ENCODE measurements around the gene ANXA6. TPM values are rescaled to one million over a fixed set of nuclear protein-coding genes. Genes with fewer than 3 reads are reported as not detected.

ANXA6 gene
- polyA plus RNA-seq, 1 donor, result 112 TPM

DNA sequence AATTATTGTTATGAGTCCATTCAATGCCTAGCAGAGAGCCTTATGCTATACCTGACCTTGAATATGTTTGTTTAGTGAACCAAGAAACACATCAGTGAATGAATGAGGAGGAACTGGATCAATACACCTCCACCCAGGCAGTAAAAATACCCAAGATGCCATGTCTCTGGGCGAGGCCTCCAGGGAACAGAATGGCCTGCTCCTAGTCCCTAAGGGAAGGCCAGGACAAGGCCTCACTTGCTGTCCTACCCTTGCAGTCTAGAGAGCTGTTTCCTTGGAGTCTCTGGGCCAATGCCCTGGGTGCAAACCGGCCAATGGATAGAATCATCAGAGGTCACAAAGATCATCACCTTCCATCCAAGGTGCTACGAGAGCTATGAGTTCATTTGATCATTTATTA lies 102.9 kb downstream of the ANXA6 start:
- no peaks in the 10 kb centered on the region for H3K27me3 ChIP-seq (ENCODE audit: control insufficient read depth, insufficient read depth, low read length)
- WGBS (ENCODE audit: insufficient coverage, low lambda C conversion rate), result no CpG with 5 or more reads among the region's 3 CpGs
- DNase-seq, result peak in 1 of 2 donors; percentile 67
- no peak overlapping the region for H3K27ac ChIP-seq (ENCODE audit: low read length)
- no peak overlapping the region for H3K4me3 ChIP-seq (ENCODE audit: low read length)
- H3K36me3 ChIP-seq (ENCODE audit: control insufficient read depth, insufficient read depth, low read length), result peaks cover 81% of the 10 kb centered on the region
- peaks cover 5% of the 10 kb centered on the region for H3K4me1 ChIP-seq (ENCODE audit: control insufficient read depth, insufficient read depth, low read length)
- no peaks in the 10 kb centered on the region for H3K9me3 ChIP-seq (ENCODE audit: control insufficient read depth, low read depth, low read length)

GRCh38 chr5:151053796-151054462 lies 103.7 kb downstream of the ANXA6 start:
- WGBS (ENCODE audit: insufficient coverage, low lambda C conversion rate), result no CpG with 5 or more reads among the region's 4 CpGs
- no peak overlapping the region for H3K4me3 ChIP-seq (ENCODE audit: low read length)
- H3K27ac ChIP-seq (ENCODE audit: low read length), result no peak overlapping the region
- peaks cover 5% of the 10 kb centered on the region for H3K4me1 ChIP-seq (ENCODE audit: control insufficient read depth, insufficient read depth, low read length)
- DNase-seq, result no peak
- H3K27me3 ChIP-seq (ENCODE audit: control insufficient read depth, insufficient read depth, low read length), result no peaks in the 10 kb centered on the region
- no peaks in the 10 kb centered on the region for H3K9me3 ChIP-seq (ENCODE audit: control insufficient read depth, low read depth, low read length)
- H3K36me3 ChIP-seq (ENCODE audit: control insufficient read depth, insufficient read depth, low read length), result peaks cover 84% of the 10 kb centered on the region

GRCh38 chr5:151052836-151053235 lies 104.7 kb downstream of the ANXA6 start:
- Histone ChIP-seq H3K27me3 (ENCODE audit: control insufficient read depth, insufficient read depth, low read length) (no peaks in the 10 kb centered on the region), H3K4me3 (ENCODE audit: low read length) (no peak overlapping the region), H3K9me3 (ENCODE audit: control insufficient read depth, low read depth, low read length) (no peaks in the 10 kb centered on the region), H3K36me3 (ENCODE audit: control insufficient read depth, insufficient read depth, low read length) (peaks cover 84% of the 10 kb centered on the region), H3K4me1 (ENCODE audit: control insufficient read depth, insufficient read depth, low read length) (peaks cover 5% of the 10 kb centered on the region), H3K27ac (ENCODE audit: low read length) (no peak overlapping the region)
- no CpG with 5 or more reads among the region's 3 CpGs for WGBS (ENCODE audit: insufficient coverage, low lambda C conversion rate)
- no peak for DNase-seq

DNA sequence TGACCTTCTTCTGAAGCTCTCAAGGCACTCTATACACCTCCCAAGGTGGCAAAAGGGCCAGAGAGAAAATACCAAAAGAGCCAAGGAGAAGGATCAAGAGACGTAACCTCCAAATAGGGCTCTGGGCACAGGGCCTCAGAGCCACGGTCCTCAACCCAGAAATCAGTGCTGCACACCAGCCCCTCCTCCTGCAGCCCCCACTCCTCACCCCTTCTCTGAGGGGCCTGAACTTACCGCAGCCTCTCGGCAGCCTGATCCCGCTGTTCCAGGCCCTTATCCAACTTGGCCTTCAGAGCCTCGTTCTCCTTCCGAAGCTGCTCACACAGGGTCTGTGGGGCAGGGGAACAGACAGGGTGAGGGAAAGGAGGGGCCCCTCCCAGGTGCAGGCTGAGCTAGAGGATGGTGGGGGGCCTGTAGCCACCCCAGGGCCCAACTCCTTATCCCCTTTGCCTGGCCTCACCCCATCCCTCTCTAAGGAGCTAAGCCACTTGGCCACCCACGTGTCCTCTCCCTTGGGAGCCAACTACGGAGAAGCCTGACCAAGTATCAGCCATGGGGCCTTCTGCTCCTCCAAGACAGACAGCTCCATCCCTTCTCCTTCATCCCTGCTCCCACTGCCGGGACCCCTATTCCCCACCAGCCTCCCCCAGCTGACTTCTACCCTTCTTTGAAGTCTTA lies 105.5 kb downstream of the ANXA6 start:
- no peak overlapping the region for H3K27ac ChIP-seq (ENCODE audit: low read length)
- no peaks in the 10 kb centered on the region for H3K27me3 ChIP-seq (ENCODE audit: control insufficient read depth, insufficient read depth, low read length)
- H3K4me3 ChIP-seq (ENCODE audit: low read length), result no peak overlapping the region
- H3K9me3 ChIP-seq (ENCODE audit: control insufficient read depth, low read depth, low read length), result no peaks in the 10 kb centered on the region
- peaks cover 5% of the 10 kb centered on the region for H3K4me1 ChIP-seq (ENCODE audit: control insufficient read depth, insufficient read depth, low read length)
- no peak for DNase-seq
- 100% methylated on average over 1 of the region's 10 CpGs for WGBS (ENCODE audit: insufficient coverage, low lambda C conversion rate)
- H3K36me3 ChIP-seq (ENCODE audit: control insufficient read depth, insufficient read depth, low read length), result peaks cover 89% of the 10 kb centered on the region

DNA sequence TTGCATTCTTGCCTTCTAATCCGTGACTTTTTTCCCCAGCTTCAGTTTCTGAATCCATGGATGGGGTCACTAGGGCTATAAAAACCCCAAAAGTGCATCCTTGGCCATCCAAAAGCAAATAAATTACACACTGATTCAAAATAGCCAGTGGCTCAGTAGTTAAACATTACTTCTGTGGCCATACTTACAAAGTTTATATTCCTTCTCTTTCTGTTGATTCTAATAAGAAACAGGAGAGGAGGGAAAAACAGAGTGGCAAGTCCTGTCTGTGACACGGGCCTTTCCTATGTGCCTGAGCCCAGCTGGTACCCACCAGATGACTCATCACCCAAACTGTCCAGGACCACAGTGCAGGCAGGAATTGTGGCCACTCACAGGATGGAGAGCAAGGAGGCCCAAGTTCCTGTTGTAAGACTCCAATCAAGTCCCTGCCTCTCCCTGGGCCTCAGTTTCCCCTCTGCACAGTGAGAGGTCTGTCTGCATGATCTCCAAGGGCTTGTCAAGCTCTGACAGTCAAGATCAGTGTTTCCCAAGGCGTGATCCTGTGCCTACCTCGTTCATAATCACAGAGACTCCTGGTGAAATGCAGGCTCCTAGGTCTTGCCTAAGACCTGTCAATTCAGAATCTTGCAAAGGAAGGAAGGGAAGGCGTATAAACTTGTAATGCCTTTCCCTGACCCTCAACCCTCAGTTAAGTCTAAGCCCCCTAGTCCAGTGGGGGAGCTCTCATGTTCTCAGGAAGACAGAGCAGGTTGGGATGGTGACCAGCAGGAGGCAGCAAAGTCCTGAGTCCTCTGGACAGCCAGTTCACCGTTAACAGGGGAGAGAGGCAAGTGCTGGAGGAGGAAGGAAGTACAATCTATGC lies 106.3 kb downstream of the ANXA6 start:
- Histone ChIP-seq H3K36me3 (ENCODE audit: control insufficient read depth, insufficient read depth, low read length) (peaks cover 89% of the 10 kb centered on the region), H3K9me3 (ENCODE audit: control insufficient read depth, low read depth, low read length) (no peaks in the 10 kb centered on the region), H3K27ac (ENCODE audit: low read length) (no peak overlapping the region), H3K4me3 (ENCODE audit: low read length) (no peak overlapping the region), H3K27me3 (ENCODE audit: control insufficient read depth, insufficient read depth, low read length) (no peaks in the 10 kb centered on the region), H3K4me1 (ENCODE audit: control insufficient read depth, insufficient read depth, low read length) (peaks cover 5% of the 10 kb centered on the region)
- no CpG with 5 or more reads among the region's 6 CpGs for WGBS (ENCODE audit: insufficient coverage, low lambda C conversion rate)
- DNase-seq, result peak; percentile 65 to 76

Other genes with a start within 250 kb of the ANXA6 start
- 34.3 TPM for gene GPX3, start 137.2 kb downstream of the ANXA6 start, polyA plus RNA-seq
- gene TNIP1, start 76.7 kb downstream of the ANXA6 start, polyA plus RNA-seq, result 69.0 TPM
- 45.3 TPM for gene CCDC69, start 66.3 kb upstream of the ANXA6 start, polyA plus RNA-seq
- gene GM2A, start 95.4 kb upstream of the ANXA6 start, polyA plus RNA-seq, result 18.7 TPM
- gene SLC36A3, start 146.0 kb upstream of the ANXA6 start, polyA plus RNA-seq, result not detected
- gene SLC36A2, start 189.8 kb upstream of the ANXA6 start, polyA plus RNA-seq, result not detected